GM10248 (cell line): ENCODE data around the gene PCED1B.

ENCODE experiments used
- CTCF ChIA-PET: fragments of 300-600 bp; sonication (Branson Sonifier 250); formaldehyde crosslinking; extraction: SDS; loops from one replicate; lab custom pipeline; 2021; ENCODE audit warnings: antibody characterized with exemption; lab: Yijun Ruan, JAX
- POLR2A ChIA-PET: fragments of 350-650 bp; sonication (Branson Sonifier 250); formaldehyde crosslinking; extraction: SDS; loops from one replicate; lab custom pipeline; 2020; ENCODE audit warnings: antibody characterized with exemption; lab: Yijun Ruan, JAX
- DNase-seq: peaks from one replicate; pipeline ENCODE4 v3.0.0; 2012; ENCODE audit errors: extremely low spot score
- TF ChIP-seq, protein P1 (sequence below): IDR thresholded peaks from 2 replicates; pipeline ENCODE4 v1.5.1; 2012; ENCODE audit warnings: mild to moderate bottlenecking, low read depth; ENCODE audit errors: extremely low read depth, missing control alignments, control extremely low read depth

Gene PCED1B

GRCh38 chr12:47034661-47035060, 44.8 kb upstream of the PCED1B start:
- no peak for DNase-seq
- CTCF ChIA-PET, result interaction anchor here (1.8 to 6.8 kb wide), 2 partner anchors 14 to 36 kb away, joined by 4 to 54 read pairs; no protein-coding TSS in a partner anchor
- TF ChIP-seq, protein P1, sequence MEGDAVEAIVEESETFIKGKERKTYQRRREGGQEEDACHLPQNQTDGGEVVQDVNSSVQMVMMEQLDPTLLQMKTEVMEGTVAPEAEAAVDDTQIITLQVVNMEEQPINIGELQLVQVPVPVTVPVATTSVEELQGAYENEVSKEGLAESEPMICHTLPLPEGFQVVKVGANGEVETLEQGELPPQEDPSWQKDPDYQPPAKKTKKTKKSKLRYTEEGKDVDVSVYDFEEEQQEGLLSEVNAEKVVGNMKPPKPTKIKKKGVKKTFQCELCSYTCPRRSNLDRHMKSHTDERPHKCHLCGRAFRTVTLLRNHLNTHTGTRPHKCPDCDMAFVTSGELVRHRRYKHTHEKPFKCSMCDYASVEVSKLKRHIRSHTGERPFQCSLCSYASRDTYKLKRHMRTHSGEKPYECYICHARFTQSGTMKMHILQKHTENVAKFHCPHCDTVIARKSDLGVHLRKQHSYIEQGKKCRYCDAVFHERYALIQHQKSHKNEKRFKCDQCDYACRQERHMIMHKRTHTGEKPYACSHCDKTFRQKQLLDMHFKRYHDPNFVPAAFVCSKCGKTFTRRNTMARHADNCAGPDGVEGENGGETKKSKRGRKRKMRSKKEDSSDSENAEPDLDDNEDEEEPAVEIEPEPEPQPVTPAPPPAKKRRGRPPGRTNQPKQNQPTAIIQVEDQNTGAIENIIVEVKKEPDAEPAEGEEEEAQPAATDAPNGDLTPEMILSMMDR, result no peak
- POLR2A ChIA-PET, result no interaction called here

GRCh38 chr12:47035484-47035883, 43.9 kb upstream of the PCED1B start:
- CTCF ChIA-PET, result interaction anchor here (1.5 to 6.8 kb wide), 2 partner anchors 15 to 32 kb away, joined by 3 to 54 read pairs; no protein-coding TSS in a partner anchor
- DNase-seq, result no peak
- TF ChIP-seq, protein P1, result no peak
- POLR2A ChIA-PET, result no interaction called here

DNA sequence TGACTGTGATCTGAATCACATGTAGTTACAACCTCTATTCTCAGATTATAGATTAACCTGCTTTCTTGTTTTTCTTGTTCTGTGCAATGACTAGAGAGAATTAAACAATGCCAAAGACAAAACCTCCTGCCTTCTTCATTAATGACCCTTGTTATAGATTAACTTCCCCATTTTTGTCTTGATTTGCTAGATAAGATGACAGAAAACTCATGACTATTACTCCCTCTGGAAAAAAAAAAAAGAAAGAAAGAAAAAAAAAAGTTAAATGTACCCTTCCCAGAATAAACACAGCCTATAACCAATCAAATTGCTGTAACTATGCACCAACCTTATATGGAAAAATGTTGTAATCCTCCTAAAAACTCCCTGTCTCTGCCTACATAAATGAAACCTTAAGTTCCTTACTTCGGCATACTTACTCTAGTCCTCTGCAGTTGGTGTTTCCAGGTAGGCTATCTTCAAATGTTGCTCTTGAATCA, 41.1 kb upstream of the PCED1B start:
- no peak for DNase-seq
- TF ChIP-seq, protein P1, result no peak
- POLR2A ChIA-PET, result no interaction called here
- CTCF ChIA-PET, result no interaction called here

DNA sequence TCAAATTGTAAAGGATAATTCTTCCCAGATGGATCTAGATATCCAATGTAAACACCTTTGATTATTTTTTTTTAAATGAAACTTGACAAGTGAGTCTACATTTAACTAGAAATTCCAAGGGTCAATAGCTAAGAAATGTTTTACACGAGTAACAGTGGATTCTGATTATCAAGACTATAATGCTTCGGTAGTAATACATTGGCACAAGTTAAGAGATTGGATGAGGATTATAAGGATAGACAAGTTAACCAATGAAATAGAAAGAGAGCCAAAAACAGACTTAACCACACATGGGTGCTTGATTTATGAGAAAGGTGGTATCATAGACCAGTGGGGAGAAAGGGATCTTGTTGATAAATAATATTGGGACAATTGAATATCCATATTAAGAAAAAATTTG, 40.3 kb upstream of the PCED1B start:
- DNase-seq, result no peak
- CTCF ChIA-PET, result no interaction called here
- TF ChIP-seq, protein P1, result no peak
- POLR2A ChIA-PET, result no interaction called here

DNA sequence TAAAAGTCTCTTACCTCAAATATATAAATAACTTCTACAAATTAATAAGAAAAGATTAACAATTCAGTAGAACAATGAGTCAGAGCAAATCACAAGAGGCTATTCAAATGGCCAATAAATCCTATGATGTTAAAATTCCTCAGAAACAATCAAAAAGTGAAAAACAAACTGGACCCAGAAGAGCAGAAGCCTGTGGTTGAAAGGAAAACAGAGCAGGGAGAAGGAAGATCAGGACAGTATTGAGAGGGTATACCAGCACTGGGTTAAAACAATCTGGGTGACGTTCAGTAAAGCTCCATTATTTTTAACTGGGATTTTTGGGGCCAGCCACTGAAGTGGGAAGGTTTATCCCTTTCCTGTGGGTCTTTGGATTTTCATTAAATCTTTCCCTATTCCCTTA, 39.7 kb upstream of the PCED1B start:
- DNase-seq, result no peak
- TF ChIP-seq, protein P1, result no peak
- CTCF ChIA-PET, result interaction anchor here (0.8 to 1.5 kb wide), 2 partner anchors 30 to 915 kb away, joined by 3 read pairs; no protein-coding TSS in a partner anchor
- POLR2A ChIA-PET, result no interaction called here

- CTCF ChIA-PET, result interaction anchor here (1.3 kb wide), 1 partner anchor 8 kb away, joined by 4 read pairs; no protein-coding TSS in a partner anchor
- TF ChIP-seq, protein P1, result no peak
- no peak for DNase-seq
- POLR2A ChIA-PET, result no interaction called here
Observed at GRCh38 chr12:47041327-47041726, 38.1 kb upstream of the PCED1B start.
